B cell (primary cell): ENCODE data around the gene IL10. TPM values are rescaled to one million over a fixed set of nuclear protein-coding genes. Genes with fewer than 3 reads are reported as not detected.

Experiments
- ATAC-seq: fragments of 200-7000 bp; cut with Tn5 transposase; one replicate; pipeline ENCODE4 v1.10.0; 2021; ENCODE audit warnings: low read depth, mild to moderate bottlenecking, moderate number of reproducible peaks, moderate library complexity
- CTCF ChIA-PET: fragments of 350-600 bp; sonication (Branson Sonifier 250); formaldehyde crosslinking; loops from one replicate; lab custom pipeline; 2021; ENCODE audit warnings: antibody characterized with exemption, inconsistent platforms; lab: Charles Lee
- POLR2A ChIA-PET: fragments of 350-600 bp; sonication (Branson Sonifier 250); formaldehyde crosslinking; loops from one replicate; lab custom pipeline; 2021; ENCODE audit warnings: antibody characterized with exemption; lab: Charles Lee
- DNase-seq: peaks from one replicate; pipeline ENCODE4 v3.0.0; 2013
- H2AFZ ChIP-seq: 2 replicates; pipeline ENCODE4 v1.6.1; 2012; ENCODE audit warnings: mild to moderate bottlenecking, low read depth, low read length; ENCODE audit not compliant: insufficient read depth, poor library complexity, severe bottlenecking
- H3K27ac ChIP-seq, 2 donors: 1 replicate in 1 of 2; 2 replicates in 1 of 2; pipeline ENCODE4 v1.5.1; 2012 to 2013; ENCODE audit warnings: low read length in 2 of 2, mild to moderate bottlenecking in 2 of 2, moderate library complexity in 1 of 2
- H3K27me3 ChIP-seq, 4 experiments: fragments of 200-600 bp in 1 of 4; sonication (generic) in 1 of 4; replicated peaks in 1 of 4; 1 replicate in 2 of 4; 2 replicates in 2 of 4; pipeline versions ENCODE4 v1.6.1 to v1.7.0; 2013 to 2016; ENCODE audit warnings: low read length in 3 of 4, mild to moderate bottlenecking in 2 of 4, mixed read lengths in 1 of 4, moderate library complexity in 1 of 4; ENCODE audit not compliant: insufficient read depth in 4 of 4, control insufficient read depth in 3 of 4; ENCODE audit errors: control extremely low read depth in 1 of 4
- H3K36me3 ChIP-seq, 2 experiments: replicated peaks in 1 of 2; 1 replicate in 1 of 2; 2 replicates in 1 of 2; pipeline versions ENCODE4 v1.6.1 to v1.7.1; 2013; ENCODE audit warnings: low read length in 1 of 2; ENCODE audit not compliant: insufficient read depth in 2 of 2, control insufficient read depth in 1 of 2; ENCODE audit errors: control extremely low read depth in 1 of 2, extremely low read depth in 1 of 2
- H3K4me1 ChIP-seq, 2 donors: fragments of 200-600 bp in 1 of 2; sonication (generic) in 1 of 2; 1 replicate in 1 of 2; 2 replicates in 1 of 2; pipeline versions ENCODE4 v1.5.1 to v1.6.1; 2013 to 2017; ENCODE audit warnings: low read length in 2 of 2; ENCODE audit not compliant: control insufficient read depth in 2 of 2, insufficient read depth in 2 of 2
- H3K4me2 ChIP-seq: replicated peaks from 2 replicates; pipeline ENCODE3; 2012; ENCODE audit warnings: mild to moderate bottlenecking, low read depth, low read length; ENCODE audit not compliant: poor library complexity, severe bottlenecking
- H3K4me3 ChIP-seq, 5 experiments: fragments of 200-600 bp in 1 of 5; sonication (generic) in 1 of 5; 1 replicate in 3 of 5; 2 replicates in 2 of 5; pipeline versions ENCODE4 v1.5.1 to v1.7.0; 2011 to 2016; ENCODE audit warnings: low read length in 4 of 5, mild to moderate bottlenecking in 4 of 5, low read depth in 2 of 5, control low read depth in 1 of 5, moderate library complexity in 1 of 5; ENCODE audit not compliant: insufficient read depth in 1 of 5; ENCODE audit errors: control extremely low read depth in 1 of 5, extremely low read depth in 1 of 5
- H3K79me2 ChIP-seq: fragments of 200-600 bp; sonication (generic); one replicate; pipeline ENCODE4 v1.6.0; 2016; ENCODE audit warnings: low read length; ENCODE audit not compliant: control insufficient read depth, insufficient read depth
- H3K9ac ChIP-seq: fragments of 200-600 bp; sonication (generic); 2 replicates; pipeline ENCODE4 v1.6.1; 2017; ENCODE audit warnings: mild to moderate bottlenecking, low read length, moderate library complexity
- H3K9me3 ChIP-seq, 3 donors: one replicate each; pipeline versions ENCODE4 v1.6.1 to v1.7.1; 2013; ENCODE audit warnings: low read length in 2 of 3; ENCODE audit not compliant: control insufficient read depth in 2 of 3, insufficient read depth in 1 of 3; ENCODE audit errors: control extremely low read depth in 1 of 3
- H4K20me1 ChIP-seq: 2 replicates; pipeline ENCODE4 v1.6.0; 2012; ENCODE audit warnings: mild to moderate bottlenecking, low read length; ENCODE audit not compliant: insufficient read depth, control insufficient read depth, poor library complexity, severe bottlenecking
- H3K27ac Mint-ChIP-seq: one replicate; pipeline ENCODE4 v1.8.0; 2021; ENCODE audit warnings: mixed read lengths
- H3K27me3 Mint-ChIP-seq: one replicate; pipeline ENCODE4 v1.8.0; 2021; ENCODE audit warnings: mixed read lengths
- H3K4me1 Mint-ChIP-seq: one replicate; pipeline ENCODE4 v1.8.0; 2021; ENCODE audit warnings: mixed read lengths
- H3K4me3 Mint-ChIP-seq: one replicate; pipeline ENCODE4 v1.8.0; 2021; ENCODE audit warnings: mixed read lengths
- H3K9me3 Mint-ChIP-seq: one replicate; pipeline ENCODE4 v1.8.0; 2022; ENCODE audit warnings: mixed read lengths; ENCODE audit not compliant: insufficient read depth
- CTCF ChIP-seq: fragments of 200-600 bp; IDR thresholded peaks from one replicate; pipeline ENCODE4 v1.8.0; 2022; ENCODE audit warnings: antibody characterized with exemption, mild to moderate bottlenecking
- EZH2 ChIP-seq: IDR thresholded peaks from 2 replicates; pipeline ENCODE4 v1.6.1; 2012; ENCODE audit warnings: borderline replicate concordance, low read depth, mild to moderate bottlenecking, moderate library complexity, low read length; ENCODE audit not compliant: insufficient read depth, poor library complexity, severe bottlenecking
- WGBS: methylation state at CpG from one replicate; pipeline ENCODE4 v1.1.5; 2013; ENCODE audit warnings: missing lambda C conversion rate; ENCODE audit not compliant: insufficient coverage; 5-methylcytosine and 5-hydroxymethylcytosine counted together
- intact Hi-C: fragments of 100-400 bp; cut with micrococcal nuclease; formaldehyde crosslinking; loops from one replicate; pipeline ENCODE4 v1.10.0; 2022
- polyA plus RNA-seq: library from polyadenylated mRNA; depleted of rRNA; stranded (reverse); fragments of >200 nt; gene quantifications from 2 replicates; pipeline ENCODE4 v1.2.3, GENCODE V29; 2012
- total RNA-seq, 2 donors: library from RNA; stranded (reverse); fragments of 120-200 nt in 1 of 2; gene quantifications; 1 replicate in 1 of 2; 2 replicates in 1 of 2; pipeline versions ENCODE4 v1.2.3 to v1.2.4, GENCODE V29; 2013 to 2022

Gene IL10
- total and polyA plus RNA-seq, 2 donors (not counting 1 experiment from before 2014, with no cell fraction given), result 0.37 to 0.69 TPM

- Histone ChIP-seq H3K9me3 (no peaks in the 10 kb centered on the region), H3K36me3 (no peaks in the 10 kb centered on the region), H3K4me3 (no peak overlapping the region), H3K9ac (no peak overlapping the region), H2AFZ (no peak overlapping the region), H3K27ac (no peak overlapping the region), H3K4me2 (no peak overlapping the region), H3K79me2 (no peaks in the 10 kb centered on the region), H3K4me1 (peaks cover 18 to 39% of the 10 kb centered on the region in 2 donors), H3K27me3 (no peaks in the 10 kb centered on the region), H4K20me1 (no peaks in the 10 kb centered on the region)
- WGBS, result 93% methylated on average over 8 of the region's 13 CpGs
- H3K27me3 Mint-ChIP-seq, result no peaks in the 10 kb centered on the region
- ChIA-PET CTCF (interaction anchor here (0.8 to 4.0 kb wide), 20 partner anchors 9 to 184 kb away, joined by 3 to 39 read pairs (median 6); partner anchors contain the start of genes IL10 and IL19), POLR2A (interaction anchor here (0.6 to 0.8 kb wide), 2 partner anchors 24 to 51 kb away, joined by 3 read pairs; no protein-coding TSS in a partner anchor)
- H3K4me1 Mint-ChIP-seq, result peaks cover 63% of the 10 kb centered on the region
- ATAC-seq (no peak), DNase-seq (no peak)
- intact Hi-C loops, result no loop called here
- no peak overlapping the region for H3K27ac Mint-ChIP-seq
- H3K9me3 Mint-ChIP-seq, result no peaks in the 10 kb centered on the region
- no peak for TF ChIP-seq EZH2
- no peak overlapping the region for H3K4me3 Mint-ChIP-seq
These were observed 26.2 kb upstream of the IL10 start for GRCh38 chr1:206798384-206798996.

- Histone ChIP-seq H2AFZ (no peak overlapping the region), H3K27me3 (no peaks in the 10 kb centered on the region), H3K9ac (no peak overlapping the region), H3K4me2 (no peak overlapping the region), H3K79me2 (no peaks in the 10 kb centered on the region), H4K20me1 (no peaks in the 10 kb centered on the region), H3K27ac (no peak overlapping the region), H3K4me3 (no peak overlapping the region), H3K4me1 (peaks cover 23 to 39% of the 10 kb centered on the region in 2 donors), H3K36me3 (no peaks in the 10 kb centered on the region), H3K9me3 (no peaks in the 10 kb centered on the region)
- TF ChIP-seq EZH2 (no peak), CTCF (peak; percentile 66)
- no peak overlapping the region for H3K4me3 Mint-ChIP-seq
- ATAC-seq, result peak; percentile 34
- WGBS, result 57% methylated on average over 3 of the region's 8 CpGs
- H3K27ac Mint-ChIP-seq, result no peak overlapping the region
- H3K9me3 Mint-ChIP-seq, result no peaks in the 10 kb centered on the region
- ChIA-PET CTCF (interaction anchor here (1.0 to 4.0 kb wide), 16 partner anchors 11 to 185 kb away, joined by 3 to 39 read pairs (median 6); partner anchors contain the start of genes IL10 and IL19), POLR2A (interaction anchor here (0.6 kb wide), 1 partner anchor 50 kb away, joined by 3 read pairs; no protein-coding TSS in a partner anchor)
- intact Hi-C loops, result no loop called here
- no peaks in the 10 kb centered on the region for H3K27me3 Mint-ChIP-seq
- H3K4me1 Mint-ChIP-seq, result peaks cover 63% of the 10 kb centered on the region
- DNase-seq, result peak; percentile 68
These were observed 25.5 kb upstream of the IL10 start for GRCh38 chr1:206797534-206798383.
